ENCODE data around the gene LINGO3. TPM values are rescaled to one million over a fixed set of nuclear protein-coding genes. Genes with fewer than 3 reads are reported as not detected.
A peak's percentile ranks its signal among the peaks of the same experiment; 100 is the strongest.

The LINGO3 gene
- polyA plus RNA-seq, 3 donors: 0.08 to 2.8 (median 2.2) TPM

DNA sequence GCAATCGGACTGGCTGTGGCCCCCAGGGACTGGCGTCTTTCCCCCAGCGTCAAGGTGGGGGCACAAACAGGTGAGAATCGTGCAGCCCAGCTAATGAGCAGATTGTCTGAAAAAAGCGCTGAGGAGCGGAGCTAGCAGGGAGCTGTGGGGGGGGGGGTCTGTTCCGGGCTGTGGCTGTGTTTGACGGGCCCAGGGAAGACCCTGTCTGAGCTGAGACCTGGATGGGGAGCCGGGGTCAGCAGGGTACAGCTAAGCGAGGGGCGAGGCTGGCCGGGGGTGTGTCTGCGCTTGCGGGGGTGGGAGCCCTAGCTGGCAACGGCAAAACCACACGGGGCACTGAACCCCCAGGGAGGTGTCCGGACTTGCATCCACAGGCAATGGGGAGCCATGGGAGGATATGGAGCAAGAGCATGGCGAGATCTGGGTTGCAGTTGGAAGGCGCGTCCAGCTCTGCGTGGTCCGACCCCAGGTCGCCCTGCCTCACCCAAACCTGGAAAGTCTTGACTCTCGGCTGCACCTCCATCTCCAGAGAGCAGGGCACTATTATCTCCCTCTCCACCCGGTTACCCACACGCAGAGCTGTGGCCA, 4.6 kb downstream of the LINGO3 start:
- H4K20me1 ChIP-seq (ENCODE audit: insufficient read depth, low read length): peaks cover 26% of the 10 kb centered on the region
- H3K36me3 ChIP-seq (replicated peaks in 1 of 2; ENCODE audit: control insufficient read depth in 1 of 2, insufficient read depth in 2 of 2, low read length in 2 of 2): no peaks in the 10 kb centered on the region
- no peak for TF ChIP-seq CTCF (IDR thresholded peaks at IDR 0.05)
- H3K4me1 Mint-ChIP-seq: peaks cover 42% of the 10 kb centered on the region
- no peak overlapping the region for H3K9ac ChIP-seq (ENCODE audit: insufficient read depth, low read length, poor library complexity, severe bottlenecking)
- peaks cover 9 to 20% of the 10 kb centered on the region in 2 donors for H3K36me3 Mint-ChIP-seq
- H3K27me3 Mint-ChIP-seq (ENCODE audit: low read depth in 3 of 3): peaks cover 67 to 83% (median 80%) of the 10 kb centered on the region in 3 donors
- no peaks in the 10 kb centered on the region for H3K79me2 ChIP-seq (ENCODE audit: insufficient read depth, low read length)
- WGBS (ENCODE audit: insufficient coverage): 43% methylated on average over 17 of the region's 26 CpGs
- peaks cover 0 to 7% of the 10 kb centered on the region in 2 donors for H3K9me3 ChIP-seq (replicated peaks in 1 of 2; ENCODE audit: control insufficient read depth in 1 of 2, insufficient read depth in 1 of 2, low read length in 2 of 2)
- H3K4me3 ChIP-seq (replicated peaks in 1 of 3; ENCODE audit: low read depth in 2 of 3, low read length in 3 of 3): no peak overlapping the region
- H3K4me2 ChIP-seq (replicated peaks; ENCODE audit: extremely low read depth, low read length, poor library complexity, severe bottlenecking): no peak overlapping the region
- peaks cover 26 to 48% of the 10 kb centered on the region in 2 donors for H3K4me1 ChIP-seq (ENCODE audit: control insufficient read depth in 1 of 2, insufficient read depth in 2 of 2, low read length in 2 of 2)
- intact Hi-C loops (cut with micrococcal nuclease): no loop called here
- DNase-seq: no peak
- H3K9me3 Mint-ChIP-seq: peaks cover 0 to 36% (median 14%) of the 10 kb centered on the region in 7 donors
- peak overlapping the region in 2 of 7 donors; percentile 12 to 42 for H3K27ac Mint-ChIP-seq
- peak overlapping the region; percentile 37 to 84 for H3K4me3 Mint-ChIP-seq
- no peak overlapping the region for H2AFZ ChIP-seq (ENCODE audit: insufficient read depth, low read depth, low read length, poor library complexity, severe bottlenecking)
- peaks cover 40 to 77% of the 10 kb centered on the region in 2 donors for H3K27me3 ChIP-seq (ENCODE audit: control insufficient read depth in 2 of 2, insufficient read depth in 2 of 2, low read length in 2 of 2)
- H3K27ac ChIP-seq (ENCODE audit: low read depth in 1 of 2, low read length in 2 of 2): no peak overlapping the region

DNA sequence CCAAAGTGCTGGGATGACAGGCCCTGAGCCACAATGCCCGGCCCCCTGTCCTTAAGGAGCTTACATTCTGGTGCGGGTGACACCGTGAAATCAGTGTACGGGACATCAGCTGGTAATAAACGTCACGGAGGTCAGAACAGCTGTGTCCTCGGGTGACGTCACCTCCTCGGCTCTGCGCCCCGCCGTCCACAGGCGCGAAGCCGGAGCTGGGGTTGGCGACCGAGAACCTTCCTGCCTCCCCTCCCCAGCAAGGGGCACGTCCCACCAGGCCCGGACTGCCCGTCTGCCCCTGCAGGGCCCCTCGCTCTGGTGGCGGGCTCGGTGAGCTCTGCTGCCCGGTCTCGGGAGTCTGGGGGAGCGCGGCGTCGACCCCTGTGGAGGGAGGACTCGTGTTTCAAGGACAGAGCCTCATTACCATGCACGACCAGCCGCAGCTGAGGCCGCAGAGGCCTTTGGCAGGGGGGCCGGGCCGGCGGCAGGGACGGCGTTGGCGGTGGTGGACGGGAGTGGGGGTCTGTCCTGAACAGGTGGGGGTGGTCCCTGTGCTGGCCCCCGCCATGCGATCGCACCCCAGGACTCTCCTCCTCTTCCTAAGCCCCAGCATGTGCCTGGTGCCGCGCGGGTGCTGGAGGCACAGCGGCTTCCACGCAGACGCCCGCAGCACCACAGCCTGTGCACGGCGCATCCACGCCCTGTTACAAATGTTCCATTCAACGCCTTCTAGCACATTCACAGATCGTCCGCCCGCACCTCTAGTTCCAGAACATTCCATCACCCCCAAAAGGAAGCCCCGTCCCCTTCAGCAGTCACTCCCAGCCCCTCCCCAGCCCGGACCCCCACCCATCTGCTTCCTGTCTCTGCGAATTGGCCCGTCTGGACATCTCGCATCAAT, 5.4 kb downstream of the LINGO3 start:
- peaks cover 9 to 20% of the 10 kb centered on the region in 2 donors for H3K36me3 Mint-ChIP-seq
- Histone ChIP-seq H3K9me3 (replicated peaks in 1 of 2; ENCODE audit: control insufficient read depth in 1 of 2, insufficient read depth in 1 of 2, low read length in 2 of 2) (peaks cover 0 to 7% of the 10 kb centered on the region in 2 donors), H3K36me3 (replicated peaks in 1 of 2; ENCODE audit: control insufficient read depth in 1 of 2, insufficient read depth in 2 of 2, low read length in 2 of 2) (no peaks in the 10 kb centered on the region), H3K4me2 (replicated peaks; ENCODE audit: extremely low read depth, low read length, poor library complexity, severe bottlenecking) (peak overlapping the region; percentile 30), H3K27ac (ENCODE audit: low read depth in 1 of 2, low read length in 2 of 2) (no peak overlapping the region), H3K4me3 (replicated peaks in 1 of 3; ENCODE audit: low read depth in 2 of 3, low read length in 3 of 3) (peak overlapping the region in 1 of 3 experiments; percentile 4), H3K79me2 (ENCODE audit: insufficient read depth, low read length) (no peaks in the 10 kb centered on the region), H3K4me1 (ENCODE audit: control insufficient read depth in 1 of 2, insufficient read depth in 2 of 2, low read length in 2 of 2) (peaks cover 22 to 42% of the 10 kb centered on the region in 2 donors), H3K9ac (ENCODE audit: insufficient read depth, low read length, poor library complexity, severe bottlenecking) (no peak overlapping the region), H2AFZ (ENCODE audit: insufficient read depth, low read depth, low read length, poor library complexity, severe bottlenecking) (no peak overlapping the region), H3K27me3 (ENCODE audit: control insufficient read depth in 2 of 2, insufficient read depth in 2 of 2, low read length in 2 of 2) (peaks cover 37 to 72% of the 10 kb centered on the region in 2 donors), H4K20me1 (ENCODE audit: insufficient read depth, low read length) (peaks cover 26% of the 10 kb centered on the region)
- peak; percentile 71 to 83 (median 80) for DNase-seq
- H3K27me3 Mint-ChIP-seq (ENCODE audit: low read depth in 3 of 3): peaks cover 64 to 80% (median 76%) of the 10 kb centered on the region in 3 donors
- intact Hi-C loops (cut with micrococcal nuclease): no loop called here
- TF ChIP-seq CTCF (IDR thresholded peaks at IDR 0.05): no peak
- H3K4me3 Mint-ChIP-seq: peak overlapping the region; percentile 37 to 84
- WGBS (ENCODE audit: insufficient coverage): 3% methylated on average over 51 of the region's 62 CpGs
- peaks cover 40% of the 10 kb centered on the region for H3K4me1 Mint-ChIP-seq
- H3K9me3 Mint-ChIP-seq: peaks cover 0 to 36% (median 14%) of the 10 kb centered on the region in 7 donors
- peak overlapping the region in 5 of 7 donors; percentile 12 to 75 (median 42) for H3K27ac Mint-ChIP-seq

Data from CD14-positive monocyte (primary cell).